Natural killer cell treated with Interleukin-12 subunit alpha and Interleukin-12 subunit beta and Interleukin-15 and Interleukin-18, amount 100 ng/mL, for 72 hours (primary cell): Measurements from ENCODE around the gene IL1R2. TPM values are rescaled to one million over a fixed set of nuclear protein-coding genes. Genes with fewer than 3 reads are reported as not detected.
"Not testable (repeated sequence)": the region's sequence is repeated elsewhere in the genome, so short reads cannot be mapped to it uniquely, and the experiment has no call there.

Source experiments
- ATAC-seq, 2 donors: fragments of 150-1000 bp; cut with Tn5 transposase in 1 of 2; sonication (Bioruptor Pico), chemical (Tn5 transposase) in 1 of 2; 2 replicates each; pipeline ENCODE4 v1.10.0; 2021
- DNase-seq: peaks from one replicate; pipeline ENCODE4 v3.0.0; 2022; ENCODE audit warnings: low spot score
- H3K27ac Mint-ChIP-seq, 2 donors: 1 replicate in 1 of 2; 2 replicates in 1 of 2; pipeline ENCODE4 v1.8.0; 2022; ENCODE audit warnings: mixed read lengths in 2 of 2, mild to moderate bottlenecking in 1 of 2, moderate library complexity in 1 of 2
- H3K27me3 Mint-ChIP-seq, 2 donors: 1 replicate in 1 of 2; 2 replicates in 1 of 2; pipeline ENCODE4 v1.8.0; 2022; ENCODE audit warnings: mixed read lengths in 2 of 2
- H3K36me3 Mint-ChIP-seq: one replicate; pipeline ENCODE4 v1.8.0; 2022; ENCODE audit warnings: mixed read lengths
- H3K4me1 Mint-ChIP-seq, 2 donors: 1 replicate in 1 of 2; 2 replicates in 1 of 2; pipeline ENCODE4 v1.8.0; 2022; ENCODE audit warnings: low read depth in 2 of 2, mixed read lengths in 2 of 2, mild to moderate bottlenecking in 1 of 2
- H3K4me3 Mint-ChIP-seq: one replicate; pipeline ENCODE4 v1.8.0; 2022; ENCODE audit warnings: mixed read lengths
- H3K9me3 Mint-ChIP-seq: 2 replicates; pipeline ENCODE4 v1.8.0; 2022; ENCODE audit warnings: mixed read lengths
- total RNA-seq, 2 donors: library from RNA; stranded (reverse); gene quantifications; one replicate each; pipeline ENCODE4 v1.2.3, GENCODE V29; 2022

The IL1R2 gene
- total RNA-seq, 2 donors from 2014 or later, result not detected

GRCh38 chr2:102063487-102063911 is 71.7 kb downstream of the IL1R2 start:
- peaks cover 3% of the 10 kb centered on the region for H3K9me3 Mint-ChIP-seq
- peaks cover 23 to 26% of the 10 kb centered on the region in 2 donors for H3K27me3 Mint-ChIP-seq
- H3K4me1 Mint-ChIP-seq, result peaks cover 29 to 45% of the 10 kb centered on the region in 2 donors
- H3K36me3 Mint-ChIP-seq, result no peaks in the 10 kb centered on the region
- ATAC-seq (no peak), DNase-seq (no peak)
- peak overlapping the region; percentile 69 to 73 for H3K27ac Mint-ChIP-seq
- H3K4me3 Mint-ChIP-seq, result peak overlapping the region; percentile 49

GRCh38 chr2:102063941-102064678 is 72.3 kb downstream of the IL1R2 start:
- H3K4me3 Mint-ChIP-seq, result peak overlapping the region; percentile 59
- peaks cover 3% of the 10 kb centered on the region for H3K9me3 Mint-ChIP-seq
- peak overlapping the region; percentile 11 to 69 for H3K27ac Mint-ChIP-seq
- ATAC-seq (peak; percentile 86 to 89), DNase-seq (peak; percentile 75)
- H3K36me3 Mint-ChIP-seq, result no peaks in the 10 kb centered on the region
- peaks cover 28 to 45% of the 10 kb centered on the region in 2 donors for H3K4me1 Mint-ChIP-seq
- peaks cover 27 to 31% of the 10 kb centered on the region in 2 donors for H3K27me3 Mint-ChIP-seq

- peaks cover 3% of the 10 kb centered on the region for H3K9me3 Mint-ChIP-seq
- H3K4me1 Mint-ChIP-seq, result peaks cover 27 to 45% of the 10 kb centered on the region in 2 donors
Observed at GRCh38 chr2:102064679-102065674, 73.2 kb downstream of the IL1R2 start.

GRCh38 chr2:102065675-102066252 is 74.0 kb downstream of the IL1R2 start:
- peaks cover 24 to 27% of the 10 kb centered on the region in 2 donors for H3K27me3 Mint-ChIP-seq
- DNase-seq, result no peak
- H3K9me3 Mint-ChIP-seq, result peaks cover 3% of the 10 kb centered on the region
- no peak overlapping the region for H3K27ac Mint-ChIP-seq
- no peaks in the 10 kb centered on the region for H3K36me3 Mint-ChIP-seq
- ATAC-seq, result no peak
- H3K4me1 Mint-ChIP-seq, result peaks cover 27 to 45% of the 10 kb centered on the region in 2 donors
- peak overlapping the region; percentile 59 for H3K4me3 Mint-ChIP-seq

More at GRCh38 chr2:102064679-102065674, 73.2 kb downstream of the IL1R2 start:
- Mint-ChIP-seq H3K27me3 (peaks cover 24 to 27% of the 10 kb centered on the region in 2 donors), H3K36me3 (no peaks in the 10 kb centered on the region), H3K27ac (peak overlapping the region; percentile 11 to 69), H3K4me3 (peak overlapping the region; percentile 59)
- ATAC-seq, result no peak
- no peak for DNase-seq

GRCh38 chr2:102066554-102066953 is 74.8 kb downstream of the IL1R2 start:
- Mint-ChIP-seq H3K4me3 (no peak overlapping the region), H3K36me3 (no peaks in the 10 kb centered on the region), H3K27ac (no peak overlapping the region), H3K27me3 (peaks cover 24 to 27% of the 10 kb centered on the region in 2 donors), H3K9me3 (peaks cover 3% of the 10 kb centered on the region), H3K4me1 (peaks cover 27 to 45% of the 10 kb centered on the region in 2 donors)
- ATAC-seq, result no peak
- DNase-seq, result no peak

GRCh38 chr2:102068126-102068525 is 76.4 kb downstream of the IL1R2 start:
- peaks cover 24 to 27% of the 10 kb centered on the region in 2 donors for H3K27me3 Mint-ChIP-seq
- not testable (repeated sequence) for H3K9me3 Mint-ChIP-seq, H3K36me3 Mint-ChIP-seq, ATAC-seq, H3K4me3 Mint-ChIP-seq, DNase-seq, H3K27ac Mint-ChIP-seq
- peaks cover 14 to 31% of the 10 kb centered on the region in 2 donors for H3K4me1 Mint-ChIP-seq

GRCh38 chr2:102069311-102069974 is 77.7 kb downstream of the IL1R2 start:
- no peak for ATAC-seq
- peaks cover 24 to 35% of the 10 kb centered on the region in 2 donors for H3K27me3 Mint-ChIP-seq
- peaks cover 6 to 23% of the 10 kb centered on the region in 2 donors for H3K4me1 Mint-ChIP-seq
- H3K27ac Mint-ChIP-seq, result no peak overlapping the region
- H3K36me3 Mint-ChIP-seq, result no peaks in the 10 kb centered on the region
- H3K4me3 Mint-ChIP-seq, result no peak overlapping the region
- DNase-seq, result no peak
- peaks cover 3% of the 10 kb centered on the region for H3K9me3 Mint-ChIP-seq

- Mint-ChIP-seq H3K9me3 (peaks cover 3% of the 10 kb centered on the region), H3K27ac (no peak overlapping the region), H3K4me3 (no peak overlapping the region), H3K4me1 (peaks cover 0 to 17% of the 10 kb centered on the region in 2 donors), H3K36me3 (no peaks in the 10 kb centered on the region), H3K27me3 (peaks cover 24 to 31% of the 10 kb centered on the region in 2 donors)
- no peak for ATAC-seq
- no peak for DNase-seq
Observed at GRCh38 chr2:102070058-102070642, 78.4 kb downstream of the IL1R2 start.

- Mint-ChIP-seq H3K27me3 (peaks cover 23 to 24% of the 10 kb centered on the region in 2 donors), H3K36me3 (no peaks in the 10 kb centered on the region), H3K9me3 (no peaks in the 10 kb centered on the region), H3K4me3 (no peak overlapping the region), H3K4me1 (peaks cover 0 to 6% of the 10 kb centered on the region in 2 donors), H3K27ac (no peak overlapping the region)
- DNase-seq (no peak), ATAC-seq (no peak)
Observed at GRCh38 chr2:102072741-102073140, 81.0 kb downstream of the IL1R2 start.

GRCh38 chr2:102073168-102073724 is 81.5 kb downstream of the IL1R2 start:
- Mint-ChIP-seq H3K27ac (no peak overlapping the region), H3K27me3 (peaks cover 26 to 28% of the 10 kb centered on the region in 2 donors), H3K4me1 (peaks cover 0 to 6% of the 10 kb centered on the region in 2 donors), H3K36me3 (peaks cover under 1% of the 10 kb centered on the region), H3K4me3 (no peak overlapping the region), H3K9me3 (no peaks in the 10 kb centered on the region)
- ATAC-seq (no peak), DNase-seq (no peak)

GRCh38 chr2:102074152-102074783 is 82.5 kb downstream of the IL1R2 start:
- H3K36me3 Mint-ChIP-seq, result peaks cover 7% of the 10 kb centered on the region
- H3K27ac Mint-ChIP-seq, result no peak overlapping the region
- H3K4me1 Mint-ChIP-seq, result peaks cover 0 to 6% of the 10 kb centered on the region in 2 donors
- no peak for DNase-seq
- no peak overlapping the region for H3K4me3 Mint-ChIP-seq
- peak in 1 of 2 donors; percentile 49 for ATAC-seq
- H3K27me3 Mint-ChIP-seq, result peaks cover 27 to 28% of the 10 kb centered on the region in 2 donors
- no peaks in the 10 kb centered on the region for H3K9me3 Mint-ChIP-seq

GRCh38 chr2:102075479-102075878 is 83.7 kb downstream of the IL1R2 start:
- Mint-ChIP-seq H3K27ac (no peak overlapping the region), H3K4me3 (no peak overlapping the region), H3K4me1 (peaks cover 4 to 11% of the 10 kb centered on the region in 2 donors), H3K9me3 (no peaks in the 10 kb centered on the region), H3K27me3 (peaks cover 27 to 28% of the 10 kb centered on the region in 2 donors), H3K36me3 (peaks cover 7% of the 10 kb centered on the region)
- ATAC-seq (no peak), DNase-seq (no peak)
